ENCODE results near the gene DUSP22. TPM values are rescaled to one million over a fixed set of nuclear protein-coding genes. Genes with fewer than 3 reads are reported as not detected.

Gene DUSP22
- total RNA-seq, 1 experiment from 2014 or later: 25.0 TPM

DNA sequence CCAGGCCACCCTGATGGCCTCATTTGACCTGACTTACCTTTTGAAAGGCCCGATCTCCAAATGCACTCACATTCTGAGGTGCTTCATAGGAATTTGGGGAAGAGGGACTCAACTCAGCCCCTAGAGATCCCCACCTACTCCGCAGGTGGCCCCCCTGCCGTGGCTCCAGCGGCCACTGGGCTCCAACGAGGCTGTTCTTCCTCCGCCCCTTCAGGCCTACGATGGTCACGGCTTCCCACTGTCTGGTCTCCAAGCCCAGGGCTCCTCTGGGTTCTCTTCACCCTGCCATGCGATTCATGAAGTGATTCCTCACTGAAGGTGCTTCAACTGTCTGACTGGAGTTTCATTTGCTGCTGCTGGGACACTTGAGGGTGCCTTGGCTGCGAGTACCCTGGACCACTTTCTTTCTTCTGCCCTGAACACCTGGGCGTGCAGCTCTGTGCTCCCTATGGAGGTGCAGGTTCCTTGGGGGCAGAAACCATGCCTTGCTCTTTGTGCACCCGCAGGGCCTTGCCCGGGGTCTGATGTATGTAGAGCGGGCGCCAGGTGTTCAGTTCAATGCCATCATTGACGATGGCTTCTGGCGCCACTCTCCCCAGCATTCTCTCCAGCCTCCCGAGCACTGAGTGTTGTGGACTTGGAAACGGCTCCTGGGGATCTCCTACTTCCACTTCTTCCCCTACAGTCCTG, 10.0 kb upstream of the DUSP22 start:
- H3K9me3 Mint-ChIP-seq: peaks cover 62 to 63% of the 10 kb centered on the region in 2 experiments
- no peak overlapping the region for H3K27ac ChIP-seq (ENCODE audit: insufficient read length, low read depth, low read length)
- H2BK120ac ChIP-seq (ENCODE audit: low read depth, low read length, poor library complexity, severe bottlenecking): no peak overlapping the region
- no peak overlapping the region for H3K4me3 Mint-ChIP-seq
- H3K14ac ChIP-seq (ENCODE audit: insufficient read depth, low read length): no peak overlapping the region
- H3K27me3 ChIP-seq (ENCODE audit: insufficient read depth, low read length): no peaks in the 10 kb centered on the region
- H3K4me1 Mint-ChIP-seq: peaks cover 0 to 4% of the 10 kb centered on the region in 2 experiments; a peak in 1 of 4 replicates
- no peak overlapping the region for H4K8ac ChIP-seq (replicated peaks; ENCODE audit: insufficient read length, low read depth, low read length)
- H3K36me3 Mint-ChIP-seq (ENCODE audit: insufficient read depth in 1 of 3, low read depth in 3 of 3): 0 out of 7 replicates have a peak, but pooled peaks cover 0 to 1% (median 0%) of the 10 kb centered on the region in 3 experiments
- H3K27me3 Mint-ChIP-seq (ENCODE audit: low read depth): peaks cover 17% of the 10 kb centered on the region
- no peak overlapping the region for H3K23ac ChIP-seq (ENCODE audit: insufficient read length, low read depth, low read length)
- no peaks in the 10 kb centered on the region for H4K20me1 ChIP-seq (ENCODE audit: control insufficient read depth, insufficient read depth, insufficient read length)
- H3T11ph ChIP-seq (ENCODE audit: low read length): no peak overlapping the region
- no peak overlapping the region for H3K18ac ChIP-seq (ENCODE audit: insufficient read length, low read depth, low read length)
- H3K4me2 ChIP-seq (ENCODE audit: insufficient read depth, insufficient read length, low read length): no peak overlapping the region
- H3K9ac ChIP-seq (ENCODE audit: extremely low read depth, insufficient read length, low read length): no peak overlapping the region
- peaks cover 24% of the 10 kb centered on the region for H3K9me3 ChIP-seq (ENCODE audit: control insufficient read depth, low read depth, low read length)
- H2BK20ac ChIP-seq (ENCODE audit: low read depth, low read length, poor library complexity, severe bottlenecking): no peak overlapping the region
- no peaks in the 10 kb centered on the region for H3K79me2 ChIP-seq (ENCODE audit: insufficient read depth, low read length)
- no peak overlapping the region for H2AFZ ChIP-seq (ENCODE audit: low read length)
- no peak overlapping the region for H2BK5ac ChIP-seq (ENCODE audit: insufficient read length, low read length)
- no peaks in the 10 kb centered on the region for H3K23me2 ChIP-seq (ENCODE audit: insufficient read length, low read depth, low read length, poor library complexity, severe bottlenecking)
- H3K4ac ChIP-seq (ENCODE audit: low read depth, low read length): no peak overlapping the region
- H2BK15ac ChIP-seq (ENCODE audit: low read depth, low read length): no peak overlapping the region
- no CpG with 5 or more reads among the region's 19 CpGs for WGBS (ENCODE audit: extremely low coverage, insufficient read length, low lambda C conversion rate)
- no peak overlapping the region for H2AK5ac ChIP-seq (ENCODE audit: insufficient read length, low read length)
- TF ChIP-seq, protein P1, sequence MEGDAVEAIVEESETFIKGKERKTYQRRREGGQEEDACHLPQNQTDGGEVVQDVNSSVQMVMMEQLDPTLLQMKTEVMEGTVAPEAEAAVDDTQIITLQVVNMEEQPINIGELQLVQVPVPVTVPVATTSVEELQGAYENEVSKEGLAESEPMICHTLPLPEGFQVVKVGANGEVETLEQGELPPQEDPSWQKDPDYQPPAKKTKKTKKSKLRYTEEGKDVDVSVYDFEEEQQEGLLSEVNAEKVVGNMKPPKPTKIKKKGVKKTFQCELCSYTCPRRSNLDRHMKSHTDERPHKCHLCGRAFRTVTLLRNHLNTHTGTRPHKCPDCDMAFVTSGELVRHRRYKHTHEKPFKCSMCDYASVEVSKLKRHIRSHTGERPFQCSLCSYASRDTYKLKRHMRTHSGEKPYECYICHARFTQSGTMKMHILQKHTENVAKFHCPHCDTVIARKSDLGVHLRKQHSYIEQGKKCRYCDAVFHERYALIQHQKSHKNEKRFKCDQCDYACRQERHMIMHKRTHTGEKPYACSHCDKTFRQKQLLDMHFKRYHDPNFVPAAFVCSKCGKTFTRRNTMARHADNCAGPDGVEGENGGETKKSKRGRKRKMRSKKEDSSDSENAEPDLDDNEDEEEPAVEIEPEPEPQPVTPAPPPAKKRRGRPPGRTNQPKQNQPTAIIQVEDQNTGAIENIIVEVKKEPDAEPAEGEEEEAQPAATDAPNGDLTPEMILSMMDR (conservative IDR thresholded peaks at IDR 0.05): no peak
- no peak overlapping the region for H3K27ac Mint-ChIP-seq
- no peak overlapping the region for H4K5ac ChIP-seq (ENCODE audit: insufficient read length, low read depth, low read length)
- DNase-seq: no peak
- H3K4me1 ChIP-seq (ENCODE audit: insufficient read depth, low read length): no peaks in the 10 kb centered on the region
- no peaks in the 10 kb centered on the region for H3K79me1 ChIP-seq (ENCODE audit: insufficient read depth, low read depth, low read length, poor library complexity, severe bottlenecking)
- H2BK12ac ChIP-seq (ENCODE audit: insufficient read length, low read depth, low read length): no peak overlapping the region
- no peak overlapping the region for H3K56ac ChIP-seq (ENCODE audit: insufficient read length, low read depth, low read length)
- H4K91ac ChIP-seq (ENCODE audit: insufficient read length, low read depth, low read length): no peak overlapping the region

Data from H9 (cell line).